K562 (cell line): ENCODE results near the gene LRRC58.

Source experiments
- CTCF ChIP-seq, 3 experiments: IDR thresholded peaks in 2 of 3; conservative IDR thresholded peaks in 1 of 3; 2 replicates each; pipeline ENCODE4 v1.5.1; 2011 to 2012; ENCODE audit warnings: low read length in 3 of 3, mild to moderate bottlenecking in 3 of 3, control low read depth in 2 of 3, improper control_type of control experiment in 1 of 3, inconsistent platforms in 1 of 3, low read depth in 1 of 3, mixed read lengths in 1 of 3, moderate library complexity in 1 of 3; ENCODE audit not compliant: insufficient read depth in 2 of 3
- GABPB1 ChIP-seq: sonication (generic); formaldehyde crosslinking; IDR thresholded peaks from 2 replicates; pipeline ENCODE4 v1.8.0; 2022; ENCODE audit warnings: mild to moderate bottlenecking, missing genetic modification reagents
- KLF6 ChIP-seq: fragments of 250-450 bp; sonication (Bioruptor Pico); IDR thresholded peaks from 2 replicates; pipeline ENCODE4 v1.4.0; 2020; ENCODE audit warnings: mild to moderate bottlenecking, moderate library complexity, borderline replicate concordance
- MED1 ChIP-seq: sonication (generic); formaldehyde crosslinking; IDR thresholded peaks from 2 replicates; pipeline ENCODE4 v1.8.1; 2023; ENCODE audit warnings: missing genetic modification reagents, borderline replicate concordance
- SP1 ChIP-seq: sonication (generic); formaldehyde crosslinking; IDR thresholded peaks from 2 replicates; pipeline ENCODE4 v1.8.1; 2022; ENCODE audit warnings: mild to moderate bottlenecking, missing genetic modification reagents
- STAT6 ChIP-seq: sonication (generic); formaldehyde crosslinking; IDR thresholded peaks from 2 replicates; pipeline ENCODE4 v1.8.1; 2023; ENCODE audit warnings: mild to moderate bottlenecking, missing genetic modification reagents
- ZBTB40 ChIP-seq, 2 experiments: fragments of 450-650 bp in 1 of 2; sonication (generic) in 1 of 2; formaldehyde crosslinking in 1 of 2; IDR thresholded peaks; 2 replicates each; pipeline versions ENCODE4 v1.7.1 to v1.9.0; 2016 to 2022; ENCODE audit warnings: inconsistent platforms in 1 of 2, mild to moderate bottlenecking in 1 of 2, missing genetic modification reagents in 1 of 2
- ZBTB49 ChIP-seq: sonication (generic); formaldehyde crosslinking; IDR thresholded peaks from 2 replicates; pipeline ENCODE4 v1.8.0; 2022; ENCODE audit warnings: missing genetic modification reagents, mild to moderate bottlenecking, borderline replicate concordance
- ZNF444 ChIP-seq: fragments of 250-450 bp; sonication (Bioruptor Pico); IDR thresholded peaks from 2 replicates; pipeline ENCODE4 v1.4.0; 2020; ENCODE audit warnings: mild to moderate bottlenecking, moderate library complexity

- TF ChIP-seq STAT6 (CRISPR knock-in tag) (no peak), ZNF444 (CRISPR knock-in tag) (no peak), ZBTB49 (no peak), MED1 (CRISPR knock-in tag) (no peak), CTCF (IDR thresholded peaks at IDR 0.05 in 2 of 3, conservative IDR thresholded peaks at IDR 0.05 in 1 of 3; ENCODE audit: insufficient read depth in 2 of 3, low read depth in 1 of 3, low read length in 3 of 3) (no peak), GABPB1 (no peak), ZBTB40 (IDR thresholded peaks at IDR 0.05) (no peak), ZBTB40 (CRISPR knock-in tag; IDR thresholded peaks at IDR 0.05) (no peak), SP1 (no peak), KLF6 (CRISPR knock-in tag) (no peak)
Measured at GRCh38 chr3:120368172-120368571, 19.0 kb upstream of the LRRC58 start.
